ENCODE results near the gene HOXC5. TPM values are rescaled to one million over a fixed set of nuclear protein-coding genes. Genes with fewer than 3 reads are reported as not detected.

HOXC5 gene
- total RNA-seq, 2 experiments from 2014 or later, result not detected

DNA sequence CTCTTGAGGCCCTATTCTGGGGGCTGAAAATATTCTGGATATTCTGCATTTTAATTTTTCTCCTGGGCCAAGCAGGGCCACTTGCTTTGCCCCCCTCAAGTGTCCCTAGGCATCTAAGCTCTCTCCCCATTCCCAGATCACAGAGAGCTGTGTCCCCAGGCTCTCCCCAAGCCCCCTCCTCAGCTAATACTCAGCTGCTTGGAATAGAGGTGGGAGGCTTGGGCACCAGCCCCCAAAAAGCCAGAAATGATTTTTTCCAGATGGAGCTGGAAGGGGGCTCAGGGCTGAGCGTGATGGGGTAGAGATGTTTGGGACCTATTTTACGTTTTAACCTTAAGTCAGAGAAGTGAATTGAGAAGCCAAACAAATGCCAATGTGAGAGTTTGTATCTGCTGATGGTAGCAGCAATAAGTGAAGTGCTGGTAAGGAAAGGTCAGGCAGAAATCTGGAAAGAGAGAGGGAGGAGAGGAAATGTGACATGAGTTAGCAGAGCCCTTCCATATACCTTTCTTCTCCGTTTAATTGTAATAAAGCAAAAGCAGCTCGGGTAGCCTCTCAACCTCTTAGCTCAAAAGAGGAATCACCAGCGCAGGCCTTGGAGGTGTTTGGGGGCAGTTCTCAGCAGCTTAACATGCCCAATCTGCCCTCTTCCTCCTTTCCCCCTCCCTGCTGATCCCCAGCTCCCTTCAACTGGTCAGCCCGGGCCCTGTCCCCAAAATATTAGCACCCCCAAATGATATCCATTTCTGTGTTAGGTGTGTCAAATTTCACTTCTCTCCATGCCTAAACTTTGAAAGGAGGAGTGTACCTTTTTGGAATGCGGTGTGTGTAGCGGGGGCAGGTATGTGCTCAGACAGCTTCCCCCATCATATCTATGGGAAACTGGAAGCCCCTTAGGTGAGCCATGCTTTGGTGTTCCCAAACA lies 9.6 kb upstream of the HOXC5 start:
- intact Hi-C loops (cut with micrococcal nuclease; ENCODE audit: unreplicated experiment), result no loop called here
- Histone ChIP-seq H3K36me3 (ENCODE audit: insufficient read depth, low read length) (no peaks in the 10 kb centered on the region), H3K9me2 (ENCODE audit: insufficient read depth, low read length) (no peaks in the 10 kb centered on the region), H2AFZ (ENCODE audit: low read length) (peak overlapping the region; percentile 64; the same call in 1 of the 2 replicates), H3K79me2 (ENCODE audit: insufficient read depth, low read depth, low read length) (no peaks in the 10 kb centered on the region), H3K4me3 (ENCODE audit: low read depth, low read length, poor library complexity, severe bottlenecking) (no peak overlapping the region), H3K27ac (ENCODE audit: low read depth, low read length, poor library complexity, severe bottlenecking) (no peak overlapping the region), H4K20me1 (ENCODE audit: insufficient read depth, low read length) (no peaks in the 10 kb centered on the region), H3K9me3 (ENCODE audit: low read length) (no peaks in the 10 kb centered on the region), H3K4me2 (ENCODE audit: low read length) (peak overlapping the region; percentile 16; the same call in 1 of the 2 replicates), H3K4me1 (ENCODE audit: insufficient read depth, low read length, poor library complexity, severe bottlenecking) (peaks cover 80% of the 10 kb centered on the region)
- no peak for DNase-seq (ENCODE audit: low spot score)
- CTCF ChIA-PET (ENCODE audit: unreplicated experiment), result interaction anchor here (1.0 kb wide), 1 partner anchor 9 kb away, joined by 3 read pairs; no protein-coding TSS in a partner anchor
- POLR2A ChIA-PET, result interaction anchor here (0.6 to 2.9 kb wide), 6 partner anchors 9 to 191 kb away, joined by 3 to 10 read pairs (median 4); partner anchors contain the start of genes HOXC4 and HOXC5
- no peak for TF ChIP-seq EZH2phosphoT487 (IDR thresholded peaks at IDR 0.05; ENCODE audit: borderline replicate concordance, low read depth, low read length)
- TF ChIP-seq, protein P1, sequence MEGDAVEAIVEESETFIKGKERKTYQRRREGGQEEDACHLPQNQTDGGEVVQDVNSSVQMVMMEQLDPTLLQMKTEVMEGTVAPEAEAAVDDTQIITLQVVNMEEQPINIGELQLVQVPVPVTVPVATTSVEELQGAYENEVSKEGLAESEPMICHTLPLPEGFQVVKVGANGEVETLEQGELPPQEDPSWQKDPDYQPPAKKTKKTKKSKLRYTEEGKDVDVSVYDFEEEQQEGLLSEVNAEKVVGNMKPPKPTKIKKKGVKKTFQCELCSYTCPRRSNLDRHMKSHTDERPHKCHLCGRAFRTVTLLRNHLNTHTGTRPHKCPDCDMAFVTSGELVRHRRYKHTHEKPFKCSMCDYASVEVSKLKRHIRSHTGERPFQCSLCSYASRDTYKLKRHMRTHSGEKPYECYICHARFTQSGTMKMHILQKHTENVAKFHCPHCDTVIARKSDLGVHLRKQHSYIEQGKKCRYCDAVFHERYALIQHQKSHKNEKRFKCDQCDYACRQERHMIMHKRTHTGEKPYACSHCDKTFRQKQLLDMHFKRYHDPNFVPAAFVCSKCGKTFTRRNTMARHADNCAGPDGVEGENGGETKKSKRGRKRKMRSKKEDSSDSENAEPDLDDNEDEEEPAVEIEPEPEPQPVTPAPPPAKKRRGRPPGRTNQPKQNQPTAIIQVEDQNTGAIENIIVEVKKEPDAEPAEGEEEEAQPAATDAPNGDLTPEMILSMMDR (conservative IDR thresholded peaks at IDR 0.05; ENCODE audit: low read length), result no peak
- no TSS peak for BruUV-seq (replicated peaks)

DNA sequence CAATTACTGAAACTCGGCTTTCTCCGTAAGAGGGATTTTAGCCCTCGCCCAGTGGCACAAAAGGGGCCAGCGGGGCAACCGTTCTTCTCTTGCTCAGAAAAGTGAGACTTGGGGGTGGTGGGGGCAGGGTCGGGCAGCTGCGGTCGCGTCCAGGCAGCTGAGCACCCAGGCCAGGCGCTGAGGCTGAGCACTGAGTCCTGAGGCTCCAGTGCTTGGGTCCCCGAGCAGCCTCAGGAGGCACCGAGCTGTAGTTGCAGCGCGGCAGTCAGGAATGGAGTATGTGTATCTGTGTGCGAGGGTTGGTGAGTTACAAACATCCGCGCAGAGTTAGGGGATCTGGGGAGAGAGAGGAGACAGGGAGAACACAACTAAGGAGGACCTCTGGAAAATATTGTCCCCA lies 8.7 kb upstream of the HOXC5 start:
- intact Hi-C loops (cut with micrococcal nuclease; ENCODE audit: unreplicated experiment), result no loop called here
- DNase-seq (ENCODE audit: low spot score), result no peak
- Histone ChIP-seq H3K4me1 (ENCODE audit: insufficient read depth, low read length, poor library complexity, severe bottlenecking) (peaks cover 79% of the 10 kb centered on the region), H3K4me3 (ENCODE audit: low read depth, low read length, poor library complexity, severe bottlenecking) (no peak overlapping the region), H3K4me2 (ENCODE audit: low read length) (no peak overlapping the region), H3K79me2 (ENCODE audit: insufficient read depth, low read depth, low read length) (no peaks in the 10 kb centered on the region), H2AFZ (ENCODE audit: low read length) (no peak overlapping the region), H3K36me3 (ENCODE audit: insufficient read depth, low read length) (no peaks in the 10 kb centered on the region), H3K9me2 (ENCODE audit: insufficient read depth, low read length) (no peaks in the 10 kb centered on the region), H3K27ac (ENCODE audit: low read depth, low read length, poor library complexity, severe bottlenecking) (no peak overlapping the region), H3K9me3 (ENCODE audit: low read length) (no peaks in the 10 kb centered on the region), H4K20me1 (ENCODE audit: insufficient read depth, low read length) (no peaks in the 10 kb centered on the region)
- BruUV-seq (replicated peaks), result no TSS peak
- ChIA-PET CTCF (ENCODE audit: unreplicated experiment) (interaction anchor here (1.0 kb wide), 1 partner anchor 8 kb away, joined by 3 read pairs; no protein-coding TSS in a partner anchor), POLR2A (interaction anchor here (1.0 to 2.9 kb wide), 4 partner anchors 8 to 190 kb away, joined by 3 to 10 read pairs (median 4); partner anchors contain the start of gene HOXC5)
- TF ChIP-seq EZH2phosphoT487 (IDR thresholded peaks at IDR 0.05; ENCODE audit: borderline replicate concordance, low read depth, low read length), result no peak
- TF ChIP-seq, protein P1 (conservative IDR thresholded peaks at IDR 0.05; ENCODE audit: low read length), result no peak

All from OCI-LY7 (cell line).